HEK293T (cell line): ENCODE results near the gene TATDN3.
"Not testable (repeated sequence)": the region's sequence is repeated elsewhere in the genome, so short reads cannot be mapped to it uniquely, and the experiment has no call there.

Source experiments
- ARNT ChIP-seq: fragments of 450-650 bp; IDR thresholded peaks from 2 replicates; pipeline ENCODE4 v1.6.1; 2017; ENCODE audit warnings: mild to moderate bottlenecking
- BHLHE40 ChIP-seq: fragments of 450-650 bp; IDR thresholded peaks from 2 replicates; pipeline ENCODE4 v1.6.1; 2016; ENCODE audit warnings: mild to moderate bottlenecking, moderate library complexity, borderline replicate concordance
- ELF4 ChIP-seq: fragments of 450-650 bp; IDR thresholded peaks from 2 replicates; pipeline ENCODE4 v1.6.1; 2017; ENCODE audit warnings: antibody characterized with exemption
- FOXA1 ChIP-seq: fragments of 450-650 bp; IDR thresholded peaks from 2 replicates; pipeline ENCODE4 v1.6.1; 2016; ENCODE audit warnings: mild to moderate bottlenecking
- FOXK2 ChIP-seq: fragments of 450-650 bp; IDR thresholded peaks from 2 replicates; pipeline ENCODE4 v1.6.1; 2016; ENCODE audit warnings: mild to moderate bottlenecking
- FOXM1 ChIP-seq: fragments of 450-650 bp; IDR thresholded peaks from 2 replicates; pipeline ENCODE4 v1.6.1; 2017; ENCODE audit warnings: mild to moderate bottlenecking, borderline replicate concordance
- HDGF ChIP-seq: fragments of 450-650 bp; IDR thresholded peaks from 2 replicates; pipeline ENCODE4 v1.6.1; 2017; ENCODE audit warnings: antibody characterized with exemption, borderline replicate concordance
- L3MBTL2 ChIP-seq: fragments of 450-650 bp; conservative IDR thresholded peaks from 2 replicates; pipeline ENCODE4 v1.6.1; 2016; ENCODE audit warnings: mild to moderate bottlenecking
- NFRKB ChIP-seq: fragments of 450-650 bp; IDR thresholded peaks from 2 replicates; pipeline ENCODE4 v1.6.1; 2016; ENCODE audit warnings: mild to moderate bottlenecking, moderate library complexity
- SP1 ChIP-seq: fragments of 450-650 bp; IDR thresholded peaks from 2 replicates; pipeline ENCODE4 v1.6.1; 2017
- SUZ12 ChIP-seq: fragments of 450-650 bp; IDR thresholded peaks from 2 replicates; pipeline ENCODE4 v1.6.1; 2016; ENCODE audit warnings: mild to moderate bottlenecking
- TARDBP ChIP-seq: fragments of 450-650 bp; IDR thresholded peaks from 2 replicates; pipeline ENCODE4 v1.6.1; 2016

DNA sequence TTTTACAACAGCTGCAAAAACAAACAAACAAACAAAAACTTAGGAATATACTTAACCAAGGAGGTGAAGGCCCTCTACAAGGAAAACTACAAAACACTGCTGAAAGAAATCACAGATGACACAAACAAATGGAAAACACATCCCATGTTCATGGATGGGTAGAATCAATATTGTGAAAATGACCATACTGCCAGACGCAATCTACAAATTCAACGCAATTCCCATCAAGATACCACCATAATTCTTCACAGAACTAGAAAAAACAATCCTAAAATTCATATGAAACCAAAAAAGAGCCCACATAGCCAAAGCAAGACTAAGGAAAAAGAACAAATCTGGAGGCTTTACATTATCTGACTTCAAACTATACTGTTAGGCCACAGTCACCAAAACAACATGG lies 24.9 kb upstream of the TATDN3 start:
- not testable (repeated sequence) for TF ChIP-seq L3MBTL2, HDGF, FOXM1, ELF4, ARNT, FOXK2, SP1, SUZ12, NFRKB, TARDBP, BHLHE40, FOXA1
